ENCODE results near the gene CLRN3.

The CLRN3 gene

DNA sequence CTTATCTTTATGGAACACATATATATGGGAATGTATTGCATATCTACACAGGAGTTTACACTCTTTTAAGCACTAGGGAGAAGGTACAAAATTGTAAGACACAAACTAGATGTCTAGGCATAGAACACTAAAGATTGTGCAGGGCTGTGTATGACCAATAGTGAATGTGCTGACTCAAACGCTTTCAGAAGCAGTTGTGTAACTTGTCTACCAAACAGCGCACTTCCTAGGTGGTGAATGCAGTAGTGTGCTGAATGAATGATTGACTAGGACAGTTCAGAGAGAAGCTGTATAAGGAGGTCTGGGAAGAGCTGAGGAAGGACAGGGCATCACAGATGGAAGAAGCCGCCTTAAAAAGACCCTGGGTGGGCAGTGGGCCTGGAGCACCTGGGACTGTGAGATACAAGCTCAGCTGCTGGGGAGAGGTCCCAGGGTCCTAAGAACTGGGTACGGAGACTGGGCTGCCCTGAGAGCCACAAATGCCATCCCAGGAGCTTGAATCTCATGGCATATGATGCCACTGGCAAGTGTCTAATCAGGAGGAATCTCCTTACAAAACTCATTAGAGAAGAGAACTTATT, 14.2 kb downstream of the CLRN3 start:
- no peak for FAIRE-seq
- TF ChIP-seq TAF1 (IDR thresholded peaks at IDR 0.05; ENCODE audit: borderline replicate concordance, low read depth, low read length), result no peak
- TF ChIP-seq POLR2A (IDR thresholded peaks at IDR 0.05; ENCODE audit: low read depth, low read length), result no peak
- TF ChIP-seq POLR2AphosphoS5 (IDR thresholded peaks at IDR 0.05; ENCODE audit: low read depth, low read length), result no peak
- no peak for DNase-seq (ENCODE audit: insufficient read length)

DNA sequence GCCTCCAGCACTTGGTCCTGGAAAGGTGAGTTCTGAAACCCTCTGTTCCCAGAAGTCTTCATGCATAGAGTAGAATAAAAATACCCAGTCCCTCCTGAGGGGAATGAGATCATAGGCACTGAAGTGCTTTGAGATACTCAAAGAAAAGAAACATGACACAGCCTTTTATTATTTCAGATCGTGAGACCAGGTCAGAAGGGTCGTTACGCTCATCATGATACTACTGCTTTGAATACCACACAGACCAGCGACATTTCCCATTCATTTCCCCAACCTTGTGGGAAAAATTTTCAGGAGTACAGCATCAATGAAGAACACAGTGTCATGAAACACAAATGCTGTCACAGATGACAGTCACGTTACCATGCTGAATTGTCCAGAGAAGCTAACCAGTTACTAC, 15.0 kb downstream of the CLRN3 start:
- no peak for TF ChIP-seq POLR2A (IDR thresholded peaks at IDR 0.05; ENCODE audit: low read depth, low read length)
- TF ChIP-seq POLR2AphosphoS5 (IDR thresholded peaks at IDR 0.05; ENCODE audit: low read depth, low read length), result no peak
- no peak for TF ChIP-seq TAF1 (IDR thresholded peaks at IDR 0.05; ENCODE audit: borderline replicate concordance, low read depth, low read length)

DNA sequence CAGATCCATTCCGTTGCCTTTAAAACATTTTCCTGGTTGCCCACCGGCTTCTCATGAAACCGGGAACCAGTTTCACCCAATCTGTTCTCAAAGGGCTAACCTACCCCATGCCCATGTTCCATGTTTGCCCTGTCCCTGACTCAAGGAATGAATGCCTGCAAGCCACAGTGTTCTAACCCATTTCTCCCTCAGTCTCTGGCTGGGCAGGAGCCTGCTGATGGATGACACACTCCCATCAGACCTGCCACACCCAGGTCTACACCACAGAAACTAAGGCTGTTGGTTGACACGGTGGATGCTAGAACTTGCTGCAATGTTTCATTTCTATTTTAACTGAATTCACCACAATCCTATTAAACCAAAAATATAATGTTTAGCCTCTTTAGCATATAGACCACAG, 15.6 kb downstream of the CLRN3 start:
- DNase-seq (ENCODE audit: insufficient read length) (no peak), FAIRE-seq (no peak)
- TF ChIP-seq POLR2A (IDR thresholded peaks at IDR 0.05; ENCODE audit: low read depth, low read length) (no peak), TAF1 (IDR thresholded peaks at IDR 0.05; ENCODE audit: borderline replicate concordance, low read depth, low read length) (no peak), POLR2AphosphoS5 (IDR thresholded peaks at IDR 0.05; ENCODE audit: low read depth, low read length) (no peak)

More for the DNA sequence above, 15.0 kb downstream of the CLRN3 start:
- FAIRE-seq (no peak), DNase-seq (ENCODE audit: insufficient read length) (no peak)

DNA sequence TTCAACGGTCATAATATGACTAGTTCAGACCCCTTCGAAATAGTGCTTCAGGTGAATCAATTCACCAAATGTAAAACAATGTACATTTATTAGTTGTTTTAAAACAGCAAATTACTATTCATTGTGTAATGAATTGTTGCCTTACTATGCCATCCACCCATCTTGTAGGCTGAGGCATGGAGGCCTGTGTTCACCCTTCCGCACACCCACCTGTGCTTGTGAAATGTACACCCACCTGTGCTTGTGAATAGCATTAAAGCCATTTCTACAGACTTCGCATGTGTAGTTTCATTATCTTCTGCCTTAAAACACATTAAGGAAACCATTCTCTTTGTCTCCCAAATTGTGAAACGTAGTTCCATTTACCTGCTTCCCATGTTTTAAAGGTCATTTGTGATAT, 16.8 kb downstream of the CLRN3 start:
- DNase-seq (ENCODE audit: insufficient read length) (no peak), FAIRE-seq (no peak)
- no peak for TF ChIP-seq POLR2A (IDR thresholded peaks at IDR 0.05; ENCODE audit: low read depth, low read length)
- TF ChIP-seq TAF1 (IDR thresholded peaks at IDR 0.05; ENCODE audit: borderline replicate concordance, low read depth, low read length), result no peak
- no peak for TF ChIP-seq POLR2AphosphoS5 (IDR thresholded peaks at IDR 0.05; ENCODE audit: low read depth, low read length)

DNA sequence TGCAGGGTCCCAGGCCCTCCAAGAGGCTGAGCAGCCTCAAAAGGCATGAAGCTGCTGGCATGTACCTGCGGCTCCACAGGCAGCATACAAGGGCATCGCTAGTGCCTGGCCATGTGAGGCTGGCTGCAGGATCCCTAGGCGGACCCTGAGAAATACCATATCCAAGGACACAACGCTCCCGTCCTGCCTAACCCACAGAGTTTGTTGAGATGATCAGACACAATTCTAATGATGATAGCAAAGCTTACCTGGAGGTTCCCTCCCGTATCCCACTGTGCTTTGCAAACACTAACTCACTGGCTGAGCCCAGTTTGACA, 17.3 kb downstream of the CLRN3 start:
- TF ChIP-seq POLR2A (IDR thresholded peaks at IDR 0.05; ENCODE audit: low read depth, low read length) (no peak), TAF1 (IDR thresholded peaks at IDR 0.05; ENCODE audit: borderline replicate concordance, low read depth, low read length) (no peak), POLR2AphosphoS5 (IDR thresholded peaks at IDR 0.05; ENCODE audit: low read depth, low read length) (no peak)
- no peak for FAIRE-seq
- no peak for DNase-seq (ENCODE audit: insufficient read length)

DNA sequence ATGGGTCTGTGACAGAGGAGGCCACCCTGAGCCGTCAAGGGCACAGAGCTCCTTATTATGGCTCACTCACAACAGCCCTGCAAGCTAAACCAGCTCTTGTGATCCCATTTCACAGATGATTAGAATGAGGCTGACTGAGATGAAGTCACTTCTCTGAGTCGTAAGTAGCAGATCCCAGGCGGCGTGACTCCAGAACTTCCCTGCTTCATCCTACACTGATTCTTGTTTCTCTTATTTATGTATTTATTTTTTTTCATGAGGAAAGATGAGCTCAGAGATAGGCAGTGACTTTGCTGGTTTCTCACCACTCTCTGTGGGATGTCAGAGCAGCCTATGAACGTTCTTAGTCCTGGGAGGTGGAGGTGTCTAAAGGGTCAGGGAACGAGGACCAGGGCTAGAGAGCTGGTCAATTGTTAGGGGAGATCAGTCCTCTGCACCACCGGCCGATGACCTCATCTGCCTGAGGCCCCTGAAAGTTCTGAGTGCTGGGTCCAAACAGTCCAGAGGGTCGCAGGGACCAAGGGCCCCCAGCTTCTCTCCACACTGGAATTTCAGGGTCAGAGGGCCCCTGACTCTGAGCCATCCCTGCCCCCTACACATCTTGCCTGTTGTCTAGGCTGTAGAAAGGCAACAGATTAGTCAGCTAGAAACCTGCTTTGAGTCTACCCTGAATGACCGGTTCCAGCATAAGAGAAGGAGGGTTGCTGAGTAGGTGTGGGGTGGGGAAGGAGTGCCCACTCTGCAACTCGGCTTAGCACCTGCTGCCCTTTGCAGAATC, 17.9 kb downstream of the CLRN3 start:
- TF ChIP-seq TAF1 (IDR thresholded peaks at IDR 0.05; ENCODE audit: borderline replicate concordance, low read depth, low read length), result no peak
- TF ChIP-seq POLR2A (IDR thresholded peaks at IDR 0.05; ENCODE audit: low read depth, low read length), result no peak
- no peak for TF ChIP-seq POLR2AphosphoS5 (IDR thresholded peaks at IDR 0.05; ENCODE audit: low read depth, low read length)
- DNase-seq (ENCODE audit: insufficient read length), result no peak
- FAIRE-seq, result no peak

DNA sequence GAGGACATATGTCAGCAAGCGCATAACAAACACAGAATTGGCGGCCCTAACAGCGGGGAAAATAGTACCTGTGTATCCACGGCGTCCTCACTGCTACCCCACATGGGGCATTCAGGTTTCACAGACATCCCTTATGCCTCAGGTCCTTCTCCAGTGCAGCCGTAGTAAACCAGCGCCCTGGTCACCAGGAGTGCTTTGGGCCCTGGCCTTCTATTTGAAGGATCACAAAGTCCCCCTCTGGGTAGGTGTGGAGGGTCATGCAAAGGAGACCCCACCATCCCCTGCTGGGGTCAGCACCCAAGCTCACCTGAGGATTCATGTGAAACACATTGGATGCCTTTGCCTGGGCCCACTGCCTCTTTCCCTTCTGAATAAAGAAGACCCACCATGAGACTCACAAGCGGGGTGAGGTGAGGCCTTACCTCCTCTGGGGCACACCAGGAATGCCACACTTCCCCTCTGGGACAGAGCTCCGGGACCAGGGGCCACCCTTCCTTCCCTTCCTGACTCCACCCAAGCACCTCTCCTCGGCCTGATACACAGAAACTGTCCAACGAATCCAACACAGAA, 18.8 kb downstream of the CLRN3 start:
- DNase-seq (ENCODE audit: insufficient read length) (no peak), FAIRE-seq (no peak)
- TF ChIP-seq POLR2A (IDR thresholded peaks at IDR 0.05; ENCODE audit: low read depth, low read length) (no peak), POLR2AphosphoS5 (IDR thresholded peaks at IDR 0.05; ENCODE audit: low read depth, low read length) (no peak)

DNA sequence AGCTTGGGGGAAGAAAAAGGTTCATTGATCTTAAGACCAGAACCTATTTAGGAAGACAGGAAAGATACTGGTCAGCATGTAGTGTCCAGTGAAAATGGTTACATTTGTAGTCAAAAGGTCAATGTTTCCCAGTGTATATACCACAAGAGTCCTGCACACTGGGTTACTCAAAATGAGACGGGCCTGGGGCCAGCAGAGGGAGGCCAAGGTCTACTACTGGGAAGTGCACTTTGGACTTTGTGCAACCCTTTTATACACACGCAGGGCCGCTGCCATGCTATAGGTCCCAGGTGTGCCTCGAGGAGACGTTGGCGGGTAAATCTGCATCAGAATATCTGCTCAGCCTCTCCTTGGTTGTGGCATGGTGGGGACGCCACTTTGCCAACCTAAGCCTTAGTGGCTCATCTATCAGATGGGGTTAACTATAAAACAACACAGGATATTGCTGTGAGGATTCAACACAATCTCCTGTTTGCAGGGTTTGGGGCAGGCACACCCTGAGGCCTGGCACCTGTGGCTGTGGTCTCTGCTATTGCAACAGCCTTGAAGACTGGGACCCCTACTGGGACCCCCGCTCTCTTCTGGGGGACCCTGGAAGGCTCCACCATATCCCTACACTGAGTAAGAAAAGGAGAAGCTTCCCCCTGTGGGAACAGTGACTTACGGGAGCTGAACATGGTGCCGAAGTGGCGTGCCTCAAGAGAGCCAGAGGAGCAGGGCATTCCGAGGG, 19.7 kb downstream of the CLRN3 start:
- DNase-seq (ENCODE audit: insufficient read length) (no peak), FAIRE-seq (no peak)
- no peak for TF ChIP-seq POLR2A (IDR thresholded peaks at IDR 0.05; ENCODE audit: low read depth, low read length)
- no peak for TF ChIP-seq POLR2AphosphoS5 (IDR thresholded peaks at IDR 0.05; ENCODE audit: low read depth, low read length)
- TF ChIP-seq TAF1 (IDR thresholded peaks at IDR 0.05; ENCODE audit: borderline replicate concordance, low read depth, low read length), result no peak

DNA sequence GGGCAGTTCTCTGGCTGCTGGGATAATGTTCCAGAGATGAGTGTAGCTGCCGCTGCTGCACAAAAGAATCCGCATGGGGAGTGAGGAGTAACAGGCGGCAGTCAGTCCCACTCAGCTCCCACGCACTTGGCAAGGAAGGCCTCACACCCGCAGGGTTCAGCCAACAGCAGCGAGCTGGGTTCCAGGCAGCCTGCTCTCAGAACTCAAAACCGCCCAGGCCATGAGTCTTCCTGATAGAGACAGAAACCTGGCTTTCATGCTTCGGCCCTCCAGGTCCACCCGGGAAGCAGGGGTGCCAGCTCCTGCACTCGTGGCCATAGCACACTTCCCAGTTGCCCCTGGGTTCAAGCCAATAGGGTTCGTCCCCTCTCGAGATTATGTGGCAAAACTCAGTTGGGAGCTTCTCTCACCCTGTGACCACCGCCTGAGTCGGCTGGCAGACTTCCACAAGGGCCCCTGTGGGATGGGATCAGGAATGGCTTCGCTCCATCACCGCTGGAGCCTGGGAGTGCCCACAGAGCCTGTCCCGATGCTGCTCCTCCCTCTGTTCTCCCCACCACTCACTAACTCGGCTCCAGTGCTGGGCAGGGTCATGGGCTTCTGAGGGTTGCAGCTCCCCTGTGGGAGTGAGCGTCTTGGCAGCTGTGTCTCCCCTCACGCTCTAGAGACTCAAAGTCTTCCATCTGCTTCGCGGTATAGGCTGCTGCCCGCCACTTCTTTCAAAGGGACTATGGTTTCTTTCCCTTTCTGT, 20.6 kb downstream of the CLRN3 start:
- TF ChIP-seq POLR2A (IDR thresholded peaks at IDR 0.05; ENCODE audit: low read depth, low read length), result no peak
- no peak for TF ChIP-seq POLR2AphosphoS5 (IDR thresholded peaks at IDR 0.05; ENCODE audit: low read depth, low read length)
- no peak for TF ChIP-seq TAF1 (IDR thresholded peaks at IDR 0.05; ENCODE audit: borderline replicate concordance, low read depth, low read length)
- DNase-seq (ENCODE audit: insufficient read length) (no peak), FAIRE-seq (no peak)

DNA sequence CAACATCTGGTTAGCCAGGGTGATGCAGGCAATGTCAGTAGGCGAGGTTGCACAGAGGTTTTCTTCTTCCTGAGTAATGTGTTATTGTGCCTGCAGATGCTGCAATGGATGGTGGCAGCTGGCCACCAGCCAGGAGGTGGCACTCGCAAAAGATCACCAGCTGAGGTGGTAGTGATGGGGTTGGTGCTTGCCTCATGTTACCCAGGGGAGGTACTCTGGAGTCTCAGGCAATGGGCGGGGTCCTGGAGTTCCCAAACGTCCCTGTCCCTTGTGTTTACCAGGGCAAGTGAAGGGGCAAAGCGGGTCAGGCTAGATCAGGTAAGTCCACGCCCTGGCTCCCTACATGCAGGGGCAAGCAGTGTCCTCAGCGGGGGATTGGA, 21.1 kb downstream of the CLRN3 start:
- DNase-seq (ENCODE audit: insufficient read length) (no peak), FAIRE-seq (no peak)
- TF ChIP-seq TAF1 (IDR thresholded peaks at IDR 0.05; ENCODE audit: borderline replicate concordance, low read depth, low read length) (no peak), POLR2A (IDR thresholded peaks at IDR 0.05; ENCODE audit: low read depth, low read length) (no peak), POLR2AphosphoS5 (IDR thresholded peaks at IDR 0.05; ENCODE audit: low read depth, low read length) (no peak)

DNA sequence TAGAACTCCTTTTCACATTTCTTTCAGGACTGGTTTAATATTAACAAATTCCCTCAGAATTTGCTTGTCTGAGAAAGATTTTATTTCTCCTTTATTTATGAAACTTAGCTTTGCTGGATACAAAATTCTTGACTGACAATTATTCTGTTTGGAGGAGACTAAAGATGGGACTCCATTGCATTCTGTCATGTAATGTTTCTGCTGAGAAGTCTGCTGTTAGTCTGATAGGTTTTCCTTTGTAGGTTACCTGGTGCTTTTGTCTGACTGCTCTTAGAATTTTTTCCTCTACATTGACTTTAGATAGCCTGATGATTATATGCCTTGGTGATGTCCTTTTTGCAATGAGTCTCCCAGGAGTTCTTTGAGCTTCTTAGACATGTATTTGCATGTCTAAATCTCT, 23.4 kb downstream of the CLRN3 start:
- no peak for FAIRE-seq
- no peak for TF ChIP-seq TAF1 (IDR thresholded peaks at IDR 0.05; ENCODE audit: borderline replicate concordance, low read depth, low read length)
- no peak for TF ChIP-seq POLR2AphosphoS5 (IDR thresholded peaks at IDR 0.05; ENCODE audit: low read depth, low read length)
- TF ChIP-seq POLR2A (IDR thresholded peaks at IDR 0.05; ENCODE audit: low read depth, low read length), result no peak
- no peak for DNase-seq (ENCODE audit: insufficient read length)
